ENCODE measurements around the gene TTN.
A peak's percentile ranks its signal among the peaks of the same experiment; 100 is the strongest.

DNA sequence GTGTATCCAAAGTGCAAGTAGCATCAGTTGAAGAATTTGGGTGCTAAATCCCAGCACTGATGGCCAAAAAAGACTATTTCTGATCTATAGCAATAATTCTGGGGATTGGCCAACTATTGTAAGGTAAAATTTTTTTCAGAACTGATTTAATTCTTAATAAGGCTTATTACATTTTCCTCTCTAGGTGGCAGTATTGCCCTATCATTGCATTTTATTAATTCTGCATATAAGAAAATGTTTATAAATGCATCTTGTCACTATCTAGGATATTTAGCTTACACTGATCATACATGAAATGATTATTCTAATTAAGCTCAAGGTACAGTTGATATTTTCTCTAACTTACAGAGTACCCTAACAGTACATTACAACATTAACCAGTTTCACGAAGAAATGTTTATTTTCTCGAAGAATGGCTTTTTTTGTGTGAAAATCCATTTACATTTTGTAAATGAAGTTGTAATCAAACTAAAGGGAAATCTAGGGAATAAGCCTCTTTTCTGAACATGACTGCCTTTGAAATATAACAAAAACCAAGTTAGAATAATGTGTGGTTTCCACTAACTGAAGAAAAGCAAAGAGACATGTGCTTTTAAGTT is 11.0 kb downstream of the TTN start:
- TF ChIP-seq, protein P1, sequence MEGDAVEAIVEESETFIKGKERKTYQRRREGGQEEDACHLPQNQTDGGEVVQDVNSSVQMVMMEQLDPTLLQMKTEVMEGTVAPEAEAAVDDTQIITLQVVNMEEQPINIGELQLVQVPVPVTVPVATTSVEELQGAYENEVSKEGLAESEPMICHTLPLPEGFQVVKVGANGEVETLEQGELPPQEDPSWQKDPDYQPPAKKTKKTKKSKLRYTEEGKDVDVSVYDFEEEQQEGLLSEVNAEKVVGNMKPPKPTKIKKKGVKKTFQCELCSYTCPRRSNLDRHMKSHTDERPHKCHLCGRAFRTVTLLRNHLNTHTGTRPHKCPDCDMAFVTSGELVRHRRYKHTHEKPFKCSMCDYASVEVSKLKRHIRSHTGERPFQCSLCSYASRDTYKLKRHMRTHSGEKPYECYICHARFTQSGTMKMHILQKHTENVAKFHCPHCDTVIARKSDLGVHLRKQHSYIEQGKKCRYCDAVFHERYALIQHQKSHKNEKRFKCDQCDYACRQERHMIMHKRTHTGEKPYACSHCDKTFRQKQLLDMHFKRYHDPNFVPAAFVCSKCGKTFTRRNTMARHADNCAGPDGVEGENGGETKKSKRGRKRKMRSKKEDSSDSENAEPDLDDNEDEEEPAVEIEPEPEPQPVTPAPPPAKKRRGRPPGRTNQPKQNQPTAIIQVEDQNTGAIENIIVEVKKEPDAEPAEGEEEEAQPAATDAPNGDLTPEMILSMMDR (IDR thresholded peaks at IDR 0.05) = peak; percentile 18 to 22
- TF ChIP-seq POLR2AphosphoS5 (IDR thresholded peaks at IDR 0.05) (no peak), EP300 (IDR thresholded peaks at IDR 0.05) (no peak)

All from suprapubic skin (tissue), 4 donors.